Bronchial epithelial cell (primary cell): Measurements from ENCODE around the gene GATAD2B. TPM values are rescaled to one million over a fixed set of nuclear protein-coding genes. Genes with fewer than 3 reads are reported as not detected.

ENCODE experiments used
- DNase-seq: peaks from one replicate; pipeline ENCODE4 v3.0.0-alpha.2; 2010; ENCODE audit warnings: low read depth
- FAIRE-seq: peaks from 2 replicates; lab custom pipeline; 2011; peaks lifted over from hg19 to GRCh38; lab: Jason Lieb, UNC
- H3K27me3 ChIP-seq: 2 replicates; pipeline ENCODE4 v1.5.1; 2011; ENCODE audit warnings: low read length; ENCODE audit not compliant: control insufficient read depth, insufficient read depth
- H3K36me3 ChIP-seq: 2 replicates; pipeline ENCODE4 v1.5.1; 2011; ENCODE audit warnings: low read length; ENCODE audit not compliant: control insufficient read depth, insufficient read depth
- H3K4me3 ChIP-seq: 2 replicates; pipeline ENCODE4 v1.5.1; 2011; ENCODE audit warnings: mild to moderate bottlenecking, low read depth, low read length, control low read depth
- total RNA-seq: library from RNA; depleted of rRNA; stranded (reverse); fragments of >200 nt; gene quantifications from 2 replicates; pipeline ENCODE4 v1.2.1, GENCODE V29; 2014
- TF ChIP-seq, protein P1 (sequence below): IDR thresholded peaks from 2 replicates; pipeline ENCODE4 v1.5.1; 2011; ENCODE audit warnings: mild to moderate bottlenecking, moderate library complexity, low read length, control low read depth, inconsistent platforms; ENCODE audit not compliant: insufficient read depth, severe bottlenecking

The GATAD2B gene
- total RNA-seq, 1 donor from 2014 or later, result 1.8 TPM

- peaks cover 23% of the 10 kb centered on the region for H3K36me3 ChIP-seq
- TF ChIP-seq, protein P1, sequence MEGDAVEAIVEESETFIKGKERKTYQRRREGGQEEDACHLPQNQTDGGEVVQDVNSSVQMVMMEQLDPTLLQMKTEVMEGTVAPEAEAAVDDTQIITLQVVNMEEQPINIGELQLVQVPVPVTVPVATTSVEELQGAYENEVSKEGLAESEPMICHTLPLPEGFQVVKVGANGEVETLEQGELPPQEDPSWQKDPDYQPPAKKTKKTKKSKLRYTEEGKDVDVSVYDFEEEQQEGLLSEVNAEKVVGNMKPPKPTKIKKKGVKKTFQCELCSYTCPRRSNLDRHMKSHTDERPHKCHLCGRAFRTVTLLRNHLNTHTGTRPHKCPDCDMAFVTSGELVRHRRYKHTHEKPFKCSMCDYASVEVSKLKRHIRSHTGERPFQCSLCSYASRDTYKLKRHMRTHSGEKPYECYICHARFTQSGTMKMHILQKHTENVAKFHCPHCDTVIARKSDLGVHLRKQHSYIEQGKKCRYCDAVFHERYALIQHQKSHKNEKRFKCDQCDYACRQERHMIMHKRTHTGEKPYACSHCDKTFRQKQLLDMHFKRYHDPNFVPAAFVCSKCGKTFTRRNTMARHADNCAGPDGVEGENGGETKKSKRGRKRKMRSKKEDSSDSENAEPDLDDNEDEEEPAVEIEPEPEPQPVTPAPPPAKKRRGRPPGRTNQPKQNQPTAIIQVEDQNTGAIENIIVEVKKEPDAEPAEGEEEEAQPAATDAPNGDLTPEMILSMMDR, result no peak
- no peak overlapping the region for H3K4me3 ChIP-seq
- FAIRE-seq, result no peak
- no peaks in the 10 kb centered on the region for H3K27me3 ChIP-seq
- DNase-seq, result no peak
Observed at GRCh38 chr1:153942766-153943549, 20.2 kb upstream of the GATAD2B start.

GRCh38 chr1:153941826-153942725, 19.3 kb upstream of the GATAD2B start:
- no peaks in the 10 kb centered on the region for H3K27me3 ChIP-seq
- H3K36me3 ChIP-seq, result peaks cover 28% of the 10 kb centered on the region
- no peak for DNase-seq
- H3K4me3 ChIP-seq, result no peak overlapping the region
- no peak for FAIRE-seq
- TF ChIP-seq, protein P1, result no peak

DNA sequence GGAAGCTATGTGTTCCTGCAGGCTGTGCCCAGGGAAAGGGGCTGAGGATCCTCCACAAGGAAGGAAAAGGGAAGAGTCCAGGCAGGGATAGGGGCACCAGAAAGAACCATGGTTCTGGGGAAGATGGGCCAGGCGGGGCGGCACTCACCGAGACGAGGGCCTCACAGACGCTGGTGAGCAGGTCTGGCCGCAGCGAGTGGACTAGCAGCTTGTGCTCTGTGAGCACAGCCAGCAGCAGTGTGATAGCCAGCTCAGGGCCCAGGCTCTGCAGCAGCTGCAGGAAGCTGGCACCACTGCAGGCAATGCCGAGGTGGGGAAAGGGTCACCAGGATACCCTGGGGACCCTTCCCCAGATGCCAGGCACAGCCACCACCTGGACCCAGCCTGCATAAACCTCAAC, 18.0 kb upstream of the GATAD2B start:
- peaks cover 34% of the 10 kb centered on the region for H3K36me3 ChIP-seq
- TF ChIP-seq, protein P1, result no peak
- H3K27me3 ChIP-seq, result no peaks in the 10 kb centered on the region
- H3K4me3 ChIP-seq, result no peak overlapping the region
- no peak for DNase-seq
- no peak for FAIRE-seq

- DNase-seq (no peak), FAIRE-seq (no peak)
- TF ChIP-seq, protein P1, result no peak
- Histone ChIP-seq H3K36me3 (peaks cover 36% of the 10 kb centered on the region), H3K27me3 (no peaks in the 10 kb centered on the region), H3K4me3 (no peak overlapping the region)
Observed at GRCh38 chr1:153939476-153939875, 16.7 kb upstream of the GATAD2B start.

DNA sequence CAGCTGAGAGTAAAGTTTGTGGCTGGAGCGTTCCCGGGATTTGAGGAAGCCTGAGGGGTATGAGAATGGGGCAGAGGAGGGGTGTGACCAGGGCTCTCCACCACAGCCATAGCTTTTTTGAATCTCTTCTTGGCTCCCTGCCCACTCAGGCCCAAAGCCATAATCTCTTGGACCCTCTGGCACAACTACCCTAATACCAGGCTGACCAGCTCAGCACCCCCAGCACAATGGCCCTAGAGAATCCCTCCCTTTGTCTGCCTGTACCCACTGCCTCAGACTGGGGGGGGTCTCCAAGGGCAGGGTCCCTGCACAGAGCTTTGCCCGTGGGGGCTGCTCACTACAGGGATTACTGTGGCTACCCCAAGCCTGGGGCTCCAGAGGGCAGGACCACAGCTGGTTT, 16.2 kb upstream of the GATAD2B start:
- TF ChIP-seq, protein P1, result no peak
- Histone ChIP-seq H3K36me3 (peaks cover 36% of the 10 kb centered on the region), H3K27me3 (no peaks in the 10 kb centered on the region), H3K4me3 (no peak overlapping the region)
- no peak for DNase-seq
- no peak for FAIRE-seq
